Measurements from ENCODE around the gene RAPGEF6. TPM values are rescaled to one million over a fixed set of nuclear protein-coding genes. Genes with fewer than 3 reads are reported as not detected.

Gene RAPGEF6
- total and polyA plus RNA-seq, 9 of the 15 experiments (the other 6 are each of a cell fraction or from before 2014, with no cell fraction given), result 2.7 to 23.4 (median 12.7) TPM

DNA sequence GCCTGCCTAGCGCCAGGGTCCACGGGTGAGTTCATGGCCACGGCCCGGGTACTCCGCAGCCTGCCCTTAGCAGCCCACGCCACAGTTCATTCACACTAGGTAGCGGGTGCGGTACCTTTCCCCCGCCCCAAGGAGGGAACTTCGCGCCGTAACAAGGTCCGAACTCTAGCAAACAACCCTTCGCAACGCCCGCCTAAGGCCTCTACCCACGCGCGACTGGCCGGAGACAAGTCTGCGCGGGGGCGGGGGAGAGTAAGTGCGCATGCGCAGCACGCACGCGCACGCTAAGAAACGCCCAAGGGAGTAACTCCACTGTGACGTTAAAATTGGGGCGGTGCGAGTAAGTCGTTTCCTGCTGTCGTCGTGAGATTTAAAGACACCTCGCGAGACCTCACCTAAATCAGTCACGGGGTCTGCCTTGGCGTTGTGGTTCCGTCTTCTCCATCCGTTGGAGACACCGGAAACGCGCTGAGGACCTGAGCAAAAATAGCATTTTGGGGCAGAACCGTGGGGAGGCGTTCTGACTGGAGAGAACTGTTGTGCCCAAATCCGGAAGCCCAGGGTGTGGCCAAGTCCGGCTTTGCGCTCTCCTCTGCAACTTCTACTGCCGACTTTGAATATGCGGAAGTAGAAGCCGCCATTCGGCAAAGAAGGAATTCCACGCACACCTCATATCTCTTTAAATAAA is at the start of gene RAPGEF6 (continued):
- TF ChIP-seq ZNF57 (CRISPR knock-in tag; IDR thresholded peaks at IDR 0.05) (no peak), ZNF263 (CRISPR knock-in tag; IDR thresholded peaks at IDR 0.05; ENCODE audit: borderline replicate concordance) (no peak), POU5F1 (IDR thresholded peaks at IDR 0.05; ENCODE audit: borderline replicate concordance, low read depth, low read length, partially characterized antibody) (no peak), KLF13 (tag; IDR thresholded peaks at IDR 0.05; ENCODE audit: borderline replicate concordance, low read depth) (no peak), ZNF398 (CRISPR knock-in tag; IDR thresholded peaks at IDR 0.05) (no peak), ZFP1 (CRISPR knock-in tag; IDR thresholded peaks at IDR 0.05) (no peak), ZNF217 (CRISPR knock-in tag; IDR thresholded peaks at IDR 0.05) (no peak), TRIM28 (IDR thresholded peaks at IDR 0.05) (no peak), ZEB2 (IDR thresholded peaks at IDR 0.05) (no peak), HMGN3 (IDR thresholded peaks at IDR 0.05; ENCODE audit: borderline replicate concordance, extremely low read depth, insufficient read length, low read depth, low read length) (peak; percentile 56), ZNF431 (CRISPR knock-in tag; IDR thresholded peaks at IDR 0.05) (peak; percentile 45; the same call in 1 of the 2 replicates), ZNF184 (CRISPR knock-in tag; IDR thresholded peaks at IDR 0.05) (no peak), NR2C2 (CRISPR knock-in tag; IDR thresholded peaks at IDR 0.05) (no peak), NR2C2 (tag; IDR thresholded peaks at IDR 0.05) (0 out of 2 replicates have a peak, but pooled peaks have one; percentile 40), CREB5 (CRISPR knock-in tag; IDR thresholded peaks at IDR 0.05) (no peak), USF2 (CRISPR knock-in tag; IDR thresholded peaks at IDR 0.05) (peak; percentile 84)
- TF ChIP-seq, protein P1, sequence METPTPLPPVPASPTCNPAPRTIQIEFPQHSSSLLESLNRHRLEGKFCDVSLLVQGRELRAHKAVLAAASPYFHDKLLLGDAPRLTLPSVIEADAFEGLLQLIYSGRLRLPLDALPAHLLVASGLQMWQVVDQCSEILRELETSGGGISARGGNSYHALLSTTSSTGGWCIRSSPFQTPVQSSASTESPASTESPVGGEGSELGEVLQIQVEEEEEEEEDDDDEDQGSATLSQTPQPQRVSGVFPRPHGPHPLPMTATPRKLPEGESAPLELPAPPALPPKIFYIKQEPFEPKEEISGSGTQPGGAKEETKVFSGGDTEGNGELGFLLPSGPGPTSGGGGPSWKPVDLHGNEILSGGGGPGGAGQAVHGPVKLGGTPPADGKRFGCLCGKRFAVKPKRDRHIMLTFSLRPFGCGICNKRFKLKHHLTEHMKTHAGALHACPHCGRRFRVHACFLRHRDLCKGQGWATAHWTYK (CRISPR knock-in tag; IDR thresholded peaks at IDR 0.05), result peak; percentile 77; the same call in 1 of the 2 replicates
- TF ChIP-seq, protein P2, sequence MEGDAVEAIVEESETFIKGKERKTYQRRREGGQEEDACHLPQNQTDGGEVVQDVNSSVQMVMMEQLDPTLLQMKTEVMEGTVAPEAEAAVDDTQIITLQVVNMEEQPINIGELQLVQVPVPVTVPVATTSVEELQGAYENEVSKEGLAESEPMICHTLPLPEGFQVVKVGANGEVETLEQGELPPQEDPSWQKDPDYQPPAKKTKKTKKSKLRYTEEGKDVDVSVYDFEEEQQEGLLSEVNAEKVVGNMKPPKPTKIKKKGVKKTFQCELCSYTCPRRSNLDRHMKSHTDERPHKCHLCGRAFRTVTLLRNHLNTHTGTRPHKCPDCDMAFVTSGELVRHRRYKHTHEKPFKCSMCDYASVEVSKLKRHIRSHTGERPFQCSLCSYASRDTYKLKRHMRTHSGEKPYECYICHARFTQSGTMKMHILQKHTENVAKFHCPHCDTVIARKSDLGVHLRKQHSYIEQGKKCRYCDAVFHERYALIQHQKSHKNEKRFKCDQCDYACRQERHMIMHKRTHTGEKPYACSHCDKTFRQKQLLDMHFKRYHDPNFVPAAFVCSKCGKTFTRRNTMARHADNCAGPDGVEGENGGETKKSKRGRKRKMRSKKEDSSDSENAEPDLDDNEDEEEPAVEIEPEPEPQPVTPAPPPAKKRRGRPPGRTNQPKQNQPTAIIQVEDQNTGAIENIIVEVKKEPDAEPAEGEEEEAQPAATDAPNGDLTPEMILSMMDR (IDR thresholded peaks at IDR 0.05 in 2 of 3, conservative IDR thresholded peaks at IDR 0.05 in 1 of 3; ENCODE audit: insufficient read depth in 2 of 3, low read depth in 1 of 3, low read length in 3 of 3), result peak; percentile 4 to 34 (median 21); a peak in 5 of 6 replicates

Data from K562 (cell line).